ENCODE measurements around the gene ODAD3. TPM values are rescaled to one million over a fixed set of nuclear protein-coding genes. Genes with fewer than 3 reads are reported as not detected.
"Not testable (repeated sequence)": the region's sequence is repeated elsewhere in the genome, so short reads cannot be mapped to it uniquely, and the experiment has no call there.

The ODAD3 gene
- total RNA-seq, 1 donor: 0.43 TPM

GRCh38 chr19:11382898-11383705 lies 51.8 kb downstream of the ODAD3 start:
- TF ChIP-seq CTCF (IDR thresholded peaks at IDR 0.05; ENCODE audit: insufficient read depth, low read depth, low read length): peak; percentile 79
- H3K4me3 ChIP-seq (ENCODE audit: low read depth, low read length): peak overlapping the region; percentile 62
- DNase-seq (ENCODE audit: low read depth): peak; percentile 42

- H3K4me3 ChIP-seq (ENCODE audit: low read depth, low read length): peak overlapping the region; percentile 66
- TF ChIP-seq CTCF (IDR thresholded peaks at IDR 0.05; ENCODE audit: insufficient read depth, low read depth, low read length): peak; percentile 54
- DNase-seq (ENCODE audit: low read depth): peak; percentile 92
These were observed 54.0 kb downstream of the ODAD3 start for GRCh38 chr19:11380653-11381537.

- no peak overlapping the region for H3K4me3 ChIP-seq (ENCODE audit: low read depth, low read length)
- no peak for DNase-seq (ENCODE audit: low read depth)
- TF ChIP-seq CTCF (IDR thresholded peaks at IDR 0.05; ENCODE audit: insufficient read depth, low read depth, low read length): no peak
These were observed 55.0 kb downstream of the ODAD3 start for GRCh38 chr19:11379857-11380350.

- not testable (repeated sequence) for H3K4me3 ChIP-seq (ENCODE audit: low read depth, low read length)
These were observed 55.6 kb downstream of the ODAD3 start for GRCh38 chr19:11379269-11379845.

GRCh38 chr19:11378319-11379189 lies 56.4 kb downstream of the ODAD3 start:
- no peak overlapping the region for H3K4me3 ChIP-seq (ENCODE audit: low read depth, low read length)

More at GRCh38 chr19:11379269-11379845, 55.6 kb downstream of the ODAD3 start:
- DNase-seq (ENCODE audit: low read depth): not testable (repeated sequence)

GRCh38 chr19:11377756-11378155 lies 57.2 kb downstream of the ODAD3 start:
- DNase-seq (ENCODE audit: low read depth): no peak
- no peak for TF ChIP-seq CTCF (IDR thresholded peaks at IDR 0.05; ENCODE audit: insufficient read depth, low read depth, low read length)

More at GRCh38 chr19:11378319-11379189, 56.4 kb downstream of the ODAD3 start:
- peak; percentile 37 for DNase-seq (ENCODE audit: low read depth)
- TF ChIP-seq CTCF (IDR thresholded peaks at IDR 0.05; ENCODE audit: insufficient read depth, low read depth, low read length): peak; percentile 77

More at GRCh38 chr19:11377756-11378155, 57.2 kb downstream of the ODAD3 start:
- no peak overlapping the region for H3K4me3 ChIP-seq (ENCODE audit: low read depth, low read length)

Data from fibroblast of villous mesenchyme (primary cell).